HEK293 (cell line): ENCODE data around the gene PARD3.

ENCODE experiments used
- PATZ1 ChIP-seq: fragments of 450-650 bp; formaldehyde crosslinking; IDR thresholded peaks from 2 replicates; pipeline ENCODE4 v1.5.1; 2016; ENCODE audit warnings: missing biosample characterization, missing genetic modification characterization
- ZBTB44 ChIP-seq: fragments of 450-650 bp; IDR thresholded peaks from 2 replicates; pipeline ENCODE4 v1.5.1; 2018; ENCODE audit warnings: missing biosample characterization, mild to moderate bottlenecking, missing genetic modification characterization
- ZNF132 ChIP-seq: fragments of 450-650 bp; formaldehyde crosslinking; IDR thresholded peaks from 2 replicates; pipeline ENCODE4 v1.5.1; 2017; ENCODE audit warnings: missing biosample characterization, missing genetic modification characterization, borderline replicate concordance
- ZNF140 ChIP-seq: fragments of 450-650 bp; formaldehyde crosslinking; IDR thresholded peaks from 2 replicates; pipeline ENCODE4 v1.5.1; 2016; ENCODE audit warnings: missing biosample characterization, missing genetic modification characterization
- ZNF292 ChIP-seq: fragments of 450-650 bp; formaldehyde crosslinking; IDR thresholded peaks from 2 replicates; pipeline ENCODE4 v1.5.1; 2016; ENCODE audit warnings: low read depth, missing biosample characterization, missing genetic modification characterization, borderline replicate concordance
- ZNF354C ChIP-seq: fragments of 450-650 bp; formaldehyde crosslinking; IDR thresholded peaks from 2 replicates; pipeline ENCODE4 v1.5.1; 2016; ENCODE audit warnings: missing biosample characterization, missing genetic modification characterization, low read depth, borderline replicate concordance
- ZNF423 ChIP-seq: fragments of 450-650 bp; formaldehyde crosslinking; IDR thresholded peaks from 2 replicates; pipeline ENCODE4 v1.5.1; 2016; ENCODE audit warnings: missing biosample characterization, missing genetic modification characterization
- ZNF544 ChIP-seq: fragments of 450-650 bp; formaldehyde crosslinking; IDR thresholded peaks from 2 replicates; pipeline ENCODE4 v1.5.0; 2017; ENCODE audit warnings: missing biosample characterization, missing genetic modification characterization
- TF ChIP-seq, protein P1 (sequence below): fragments of 450-650 bp; formaldehyde crosslinking; IDR thresholded peaks from 2 replicates; pipeline ENCODE4 v1.5.1; 2016; ENCODE audit warnings: missing biosample characterization, missing genetic modification characterization

GRCh38 chr10:34160595-34160994 is 654.5 kb downstream of the PARD3 start:
- no peak for TF ChIP-seq ZNF292
- no peak for TF ChIP-seq PATZ1 (tag by site-specific recombination)
- TF ChIP-seq ZNF140 (tag by site-specific recombination): no peak
- TF ChIP-seq, protein P1, sequence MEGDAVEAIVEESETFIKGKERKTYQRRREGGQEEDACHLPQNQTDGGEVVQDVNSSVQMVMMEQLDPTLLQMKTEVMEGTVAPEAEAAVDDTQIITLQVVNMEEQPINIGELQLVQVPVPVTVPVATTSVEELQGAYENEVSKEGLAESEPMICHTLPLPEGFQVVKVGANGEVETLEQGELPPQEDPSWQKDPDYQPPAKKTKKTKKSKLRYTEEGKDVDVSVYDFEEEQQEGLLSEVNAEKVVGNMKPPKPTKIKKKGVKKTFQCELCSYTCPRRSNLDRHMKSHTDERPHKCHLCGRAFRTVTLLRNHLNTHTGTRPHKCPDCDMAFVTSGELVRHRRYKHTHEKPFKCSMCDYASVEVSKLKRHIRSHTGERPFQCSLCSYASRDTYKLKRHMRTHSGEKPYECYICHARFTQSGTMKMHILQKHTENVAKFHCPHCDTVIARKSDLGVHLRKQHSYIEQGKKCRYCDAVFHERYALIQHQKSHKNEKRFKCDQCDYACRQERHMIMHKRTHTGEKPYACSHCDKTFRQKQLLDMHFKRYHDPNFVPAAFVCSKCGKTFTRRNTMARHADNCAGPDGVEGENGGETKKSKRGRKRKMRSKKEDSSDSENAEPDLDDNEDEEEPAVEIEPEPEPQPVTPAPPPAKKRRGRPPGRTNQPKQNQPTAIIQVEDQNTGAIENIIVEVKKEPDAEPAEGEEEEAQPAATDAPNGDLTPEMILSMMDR (tag by site-specific recombination): no peak
- no peak for TF ChIP-seq ZNF132 (tag by site-specific recombination)
- no peak for TF ChIP-seq ZBTB44 (tag by site-specific recombination)
- no peak for TF ChIP-seq ZNF423 (tag by site-specific recombination)
- TF ChIP-seq ZNF354C (tag by site-specific recombination): no peak
- no peak for TF ChIP-seq ZNF544
